ENCODE measurements around the gene EPB41L2.

DNA sequence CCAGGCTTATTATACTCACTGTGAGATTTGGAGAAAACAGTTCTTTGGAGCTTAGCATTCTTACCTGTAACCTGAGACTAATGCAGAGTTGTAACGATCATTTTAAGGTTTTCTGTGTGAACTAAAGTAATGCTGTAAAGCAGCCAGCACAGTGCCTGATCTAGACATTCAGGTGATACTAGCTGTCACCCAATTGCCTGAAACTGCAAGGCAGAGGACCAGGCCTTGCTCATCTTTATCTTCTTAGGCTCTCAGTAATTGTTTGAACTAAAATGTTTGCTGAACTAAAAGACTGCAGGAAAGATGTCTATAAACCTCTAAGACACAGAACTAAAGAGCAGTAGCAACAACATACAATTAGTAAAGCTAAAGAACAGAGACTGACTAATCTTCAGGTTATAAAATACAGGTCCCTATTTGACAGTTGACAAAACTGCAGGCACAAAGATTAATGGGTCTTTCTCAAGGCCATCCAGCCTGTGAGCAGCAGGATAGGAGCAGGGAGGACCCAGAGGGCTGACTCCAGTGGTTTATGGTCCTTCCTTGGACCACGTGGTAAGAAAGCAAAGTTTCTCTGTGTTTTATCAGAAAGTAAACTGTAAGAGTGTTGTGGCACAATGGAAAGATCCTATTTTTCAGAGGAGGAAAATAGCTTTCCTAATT, 204.4 kb downstream of the EPB41L2 start:
- TF ChIP-seq, protein P1, sequence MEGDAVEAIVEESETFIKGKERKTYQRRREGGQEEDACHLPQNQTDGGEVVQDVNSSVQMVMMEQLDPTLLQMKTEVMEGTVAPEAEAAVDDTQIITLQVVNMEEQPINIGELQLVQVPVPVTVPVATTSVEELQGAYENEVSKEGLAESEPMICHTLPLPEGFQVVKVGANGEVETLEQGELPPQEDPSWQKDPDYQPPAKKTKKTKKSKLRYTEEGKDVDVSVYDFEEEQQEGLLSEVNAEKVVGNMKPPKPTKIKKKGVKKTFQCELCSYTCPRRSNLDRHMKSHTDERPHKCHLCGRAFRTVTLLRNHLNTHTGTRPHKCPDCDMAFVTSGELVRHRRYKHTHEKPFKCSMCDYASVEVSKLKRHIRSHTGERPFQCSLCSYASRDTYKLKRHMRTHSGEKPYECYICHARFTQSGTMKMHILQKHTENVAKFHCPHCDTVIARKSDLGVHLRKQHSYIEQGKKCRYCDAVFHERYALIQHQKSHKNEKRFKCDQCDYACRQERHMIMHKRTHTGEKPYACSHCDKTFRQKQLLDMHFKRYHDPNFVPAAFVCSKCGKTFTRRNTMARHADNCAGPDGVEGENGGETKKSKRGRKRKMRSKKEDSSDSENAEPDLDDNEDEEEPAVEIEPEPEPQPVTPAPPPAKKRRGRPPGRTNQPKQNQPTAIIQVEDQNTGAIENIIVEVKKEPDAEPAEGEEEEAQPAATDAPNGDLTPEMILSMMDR (conservative IDR thresholded peaks at IDR 0.05; ENCODE audit: low read depth, low read length) = no peak
- TF ChIP-seq EZH2 (IDR thresholded peaks at IDR 0.05; ENCODE audit: borderline replicate concordance, low read depth, low read length, poor library complexity, severe bottlenecking) = no peak
